Panc1 (cell line): ENCODE measurements around the gene CLPTM1L.

Experiments
- POLR2AphosphoS5 ChIP-seq: IDR thresholded peaks from 2 replicates; pipeline ENCODE4 v1.6.1; 2012; ENCODE audit warnings: mild to moderate bottlenecking, low read depth, low read length, moderate library complexity
- TF ChIP-seq, protein P1 (sequence below): fragments of 450-650 bp; IDR thresholded peaks from 2 replicates; pipeline ENCODE4 v1.5.1; 2017; ENCODE audit warnings: mild to moderate bottlenecking
- TF ChIP-seq, protein P2 (sequence below), 2 experiments: IDR thresholded peaks; 2 replicates each; pipeline ENCODE4 v1.6.1; 2011 to 2012; ENCODE audit warnings: low read depth in 2 of 2, control low read depth in 1 of 2, low read length in 1 of 2, mild to moderate bottlenecking in 1 of 2, moderate library complexity in 1 of 2; ENCODE audit not compliant: insufficient read depth in 1 of 2

DNA sequence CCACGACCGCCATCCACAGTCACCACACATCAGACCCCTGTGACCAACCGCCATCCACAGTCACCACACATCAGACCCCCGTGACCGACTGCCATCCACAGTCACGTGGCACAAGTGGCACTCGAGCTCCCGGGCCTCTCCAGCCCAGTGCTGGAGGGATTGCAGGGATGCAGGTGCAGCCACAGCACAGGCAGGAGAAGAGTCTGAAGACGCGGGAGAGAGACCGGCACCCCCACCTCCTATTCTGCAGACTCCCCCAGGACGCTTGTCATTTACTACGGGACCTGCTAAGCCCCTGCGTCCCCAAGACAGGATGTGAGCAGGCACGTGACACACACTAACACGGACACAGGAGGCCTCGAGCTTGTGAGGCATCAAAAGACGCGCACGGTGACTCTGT is 71.2 kb downstream of the CLPTM1L start:
- TF ChIP-seq, protein P1, sequence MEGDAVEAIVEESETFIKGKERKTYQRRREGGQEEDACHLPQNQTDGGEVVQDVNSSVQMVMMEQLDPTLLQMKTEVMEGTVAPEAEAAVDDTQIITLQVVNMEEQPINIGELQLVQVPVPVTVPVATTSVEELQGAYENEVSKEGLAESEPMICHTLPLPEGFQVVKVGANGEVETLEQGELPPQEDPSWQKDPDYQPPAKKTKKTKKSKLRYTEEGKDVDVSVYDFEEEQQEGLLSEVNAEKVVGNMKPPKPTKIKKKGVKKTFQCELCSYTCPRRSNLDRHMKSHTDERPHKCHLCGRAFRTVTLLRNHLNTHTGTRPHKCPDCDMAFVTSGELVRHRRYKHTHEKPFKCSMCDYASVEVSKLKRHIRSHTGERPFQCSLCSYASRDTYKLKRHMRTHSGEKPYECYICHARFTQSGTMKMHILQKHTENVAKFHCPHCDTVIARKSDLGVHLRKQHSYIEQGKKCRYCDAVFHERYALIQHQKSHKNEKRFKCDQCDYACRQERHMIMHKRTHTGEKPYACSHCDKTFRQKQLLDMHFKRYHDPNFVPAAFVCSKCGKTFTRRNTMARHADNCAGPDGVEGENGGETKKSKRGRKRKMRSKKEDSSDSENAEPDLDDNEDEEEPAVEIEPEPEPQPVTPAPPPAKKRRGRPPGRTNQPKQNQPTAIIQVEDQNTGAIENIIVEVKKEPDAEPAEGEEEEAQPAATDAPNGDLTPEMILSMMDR: no peak
- TF ChIP-seq, protein P2, sequence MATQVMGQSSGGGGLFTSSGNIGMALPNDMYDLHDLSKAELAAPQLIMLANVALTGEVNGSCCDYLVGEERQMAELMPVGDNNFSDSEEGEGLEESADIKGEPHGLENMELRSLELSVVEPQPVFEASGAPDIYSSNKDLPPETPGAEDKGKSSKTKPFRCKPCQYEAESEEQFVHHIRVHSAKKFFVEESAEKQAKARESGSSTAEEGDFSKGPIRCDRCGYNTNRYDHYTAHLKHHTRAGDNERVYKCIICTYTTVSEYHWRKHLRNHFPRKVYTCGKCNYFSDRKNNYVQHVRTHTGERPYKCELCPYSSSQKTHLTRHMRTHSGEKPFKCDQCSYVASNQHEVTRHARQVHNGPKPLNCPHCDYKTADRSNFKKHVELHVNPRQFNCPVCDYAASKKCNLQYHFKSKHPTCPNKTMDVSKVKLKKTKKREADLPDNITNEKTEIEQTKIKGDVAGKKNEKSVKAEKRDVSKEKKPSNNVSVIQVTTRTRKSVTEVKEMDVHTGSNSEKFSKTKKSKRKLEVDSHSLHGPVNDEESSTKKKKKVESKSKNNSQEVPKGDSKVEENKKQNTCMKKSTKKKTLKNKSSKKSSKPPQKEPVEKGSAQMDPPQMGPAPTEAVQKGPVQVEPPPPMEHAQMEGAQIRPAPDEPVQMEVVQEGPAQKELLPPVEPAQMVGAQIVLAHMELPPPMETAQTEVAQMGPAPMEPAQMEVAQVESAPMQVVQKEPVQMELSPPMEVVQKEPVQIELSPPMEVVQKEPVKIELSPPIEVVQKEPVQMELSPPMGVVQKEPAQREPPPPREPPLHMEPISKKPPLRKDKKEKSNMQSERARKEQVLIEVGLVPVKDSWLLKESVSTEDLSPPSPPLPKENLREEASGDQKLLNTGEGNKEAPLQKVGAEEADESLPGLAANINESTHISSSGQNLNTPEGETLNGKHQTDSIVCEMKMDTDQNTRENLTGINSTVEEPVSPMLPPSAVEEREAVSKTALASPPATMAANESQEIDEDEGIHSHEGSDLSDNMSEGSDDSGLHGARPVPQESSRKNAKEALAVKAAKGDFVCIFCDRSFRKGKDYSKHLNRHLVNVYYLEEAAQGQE (IDR thresholded peaks at IDR 0.05; ENCODE audit: insufficient read depth in 1 of 2, low read depth in 2 of 2, low read length in 1 of 2): no peak
- no peak for TF ChIP-seq POLR2AphosphoS5
